ENCODE measurements around the gene SRPK3. TPM values are rescaled to one million over a fixed set of nuclear protein-coding genes. Genes with fewer than 3 reads are reported as not detected.

Gene SRPK3
- total RNA-seq, 2 donors from 2014 or later: 0.64 to 2.3 TPM

- DNase-seq: no peak
- Histone ChIP-seq H3K27me3 (peaks cover 3% of the 10 kb centered on the region), H3K36me3 (no peaks in the 10 kb centered on the region), H3K9me3 (no peaks in the 10 kb centered on the region), H3K4me1 (no peaks in the 10 kb centered on the region), H3K9ac (ENCODE audit: low read depth in 2 of 2, low read length in 2 of 2) (no peak overlapping the region), H3K27ac (no peak overlapping the region), H3K4me3 (no peak overlapping the region)
- TF ChIP-seq CTCF (IDR thresholded peaks at IDR 0.05): no peak
- intact Hi-C loops (cut with DNase I): no loop called here
These were observed 9.2 kb upstream of the SRPK3 start for GRCh38 chrX:153771415-153772315.

- Histone ChIP-seq H3K9me3 (no peaks in the 10 kb centered on the region), H3K36me3 (no peaks in the 10 kb centered on the region)
- intact Hi-C loops (cut with DNase I): no loop called here
These were observed 8.3 kb upstream of the SRPK3 start for GRCh38 chrX:153772316-153773217.

GRCh38 chrX:153773218-153773611 lies 7.6 kb upstream of the SRPK3 start:
- Histone ChIP-seq H3K27ac (no peak overlapping the region), H3K27me3 (peaks cover 3% of the 10 kb centered on the region), H3K4me3 (no peak overlapping the region), H3K9me3 (no peaks in the 10 kb centered on the region), H3K4me1 (no peaks in the 10 kb centered on the region), H3K36me3 (no peaks in the 10 kb centered on the region), H3K9ac (ENCODE audit: low read depth in 2 of 2, low read length in 2 of 2) (no peak overlapping the region)
- no peak for DNase-seq
- no peak for TF ChIP-seq CTCF (IDR thresholded peaks at IDR 0.05)
- intact Hi-C loops (cut with DNase I): no loop called here

More at GRCh38 chrX:153772316-153773217, 8.3 kb upstream of the SRPK3 start:
- Histone ChIP-seq H3K4me1 (no peaks in the 10 kb centered on the region), H3K27ac (no peak overlapping the region), H3K9ac (ENCODE audit: low read depth in 2 of 2, low read length in 2 of 2) (no peak overlapping the region), H3K4me3 (no peak overlapping the region), H3K27me3 (peaks cover 3% of the 10 kb centered on the region)
- no peak for DNase-seq
- no peak for TF ChIP-seq CTCF (IDR thresholded peaks at IDR 0.05)

- intact Hi-C loops (cut with DNase I): no loop called here
These were observed 6.9 kb upstream of the SRPK3 start for GRCh38 chrX:153773741-153774575.

More at GRCh38 chrX:153773741-153774575, 6.9 kb upstream of the SRPK3 start:
- no peaks in the 10 kb centered on the region for H3K9me3 ChIP-seq
- peaks cover 3% of the 10 kb centered on the region for H3K27me3 ChIP-seq
- no peak overlapping the region for H3K9ac ChIP-seq (ENCODE audit: low read depth in 2 of 2, low read length in 2 of 2)
- no peak for DNase-seq
- H3K36me3 ChIP-seq: no peaks in the 10 kb centered on the region
- H3K27ac ChIP-seq: no peak overlapping the region
- no peak overlapping the region for H3K4me3 ChIP-seq
- TF ChIP-seq CTCF (IDR thresholded peaks at IDR 0.05): no peak
- H3K4me1 ChIP-seq: no peaks in the 10 kb centered on the region
